LNCAP (cell line): ENCODE results near the gene TMEM245.

Experiments used
- CTCF ChIP-seq: fragments of 450-650 bp; IDR thresholded peaks from 2 replicates; pipeline ENCODE4 v1.5.1; 2017; ENCODE audit warnings: mild to moderate bottlenecking

TMEM245 gene

GRCh38 chr9:109129470-109130197, 9.9 kb upstream of the TMEM245 start:
- TF ChIP-seq CTCF, result no peak

GRCh38 chr9:109124121-109124520, 4.4 kb upstream of the TMEM245 start:
- no peak for TF ChIP-seq CTCF

GRCh38 chr9:109122726-109123621, 3.2 kb upstream of the TMEM245 start:
- TF ChIP-seq CTCF, result no peak

GRCh38 chr9:109121232-109121796, 1.6 kb upstream of the TMEM245 start:
- no peak for TF ChIP-seq CTCF

GRCh38 chr9:109120204-109120789, 550 bp upstream of the TMEM245 start:
- TF ChIP-seq CTCF, result no peak

- no peak for TF ChIP-seq CTCF
Measured at GRCh38 chr9:109118808-109119438, 824 bp downstream of the TMEM245 start.
